WTC11 (cell line): ENCODE results near the gene HLCS. TPM values are rescaled to one million over a fixed set of nuclear protein-coding genes. Genes with fewer than 3 reads are reported as not detected.
A peak's percentile ranks its signal among the peaks of the same experiment; 100 is the strongest.

Experiments used
- ATAC-seq: fragments of 200-7000 bp; cut with Tn5 transposase; 2 replicates; pipeline ENCODE4 v1.10.0; 2021; ENCODE audit warnings: mild to moderate bottlenecking, moderate library complexity
- CTCF ChIA-PET: fragments of 300-600 bp; sonication (Branson Sonifier 250); formaldehyde crosslinking; loops from one replicate; lab custom pipeline; 2021; ENCODE audit warnings: antibody characterized with exemption; lab: Charles Lee
- POLR2A ChIA-PET: fragments of 350-600 bp; sonication (Branson Sonifier 250); formaldehyde crosslinking; loops from one replicate; lab custom pipeline; 2021; ENCODE audit warnings: antibody characterized with exemption; lab: Charles Lee
- DNase-seq: peaks from one replicate; pipeline ENCODE4 v3.0.0; 2021; ENCODE audit warnings: low spot score
- H3K27ac Mint-ChIP-seq: 2 replicates; pipeline ENCODE4 v1.8.0; 2021; ENCODE audit warnings: mixed read lengths
- H3K27me3 Mint-ChIP-seq: 2 replicates; pipeline ENCODE4 v1.8.0; 2021; ENCODE audit warnings: low read depth, mild to moderate bottlenecking, moderate library complexity, mixed read lengths
- H3K36me3 Mint-ChIP-seq: 2 replicates; pipeline ENCODE4 v1.8.0; 2021; ENCODE audit warnings: mixed read lengths
- H3K4me1 Mint-ChIP-seq: 2 replicates; pipeline ENCODE4 v1.8.0; 2022; ENCODE audit warnings: mixed read lengths
- H3K4me3 Mint-ChIP-seq: 2 replicates; pipeline ENCODE4 v1.8.0; 2021; ENCODE audit warnings: mild to moderate bottlenecking, moderate library complexity, mixed read lengths
- H3K9me3 Mint-ChIP-seq: 2 replicates; pipeline ENCODE4 v1.8.0; 2021; ENCODE audit warnings: mixed read lengths
- EMX1 ChIP-seq: fragments of 250-450 bp; sonication (Bioruptor Pico); IDR thresholded peaks from 2 replicates; pipeline ENCODE4 v1.8.0; 2021; ENCODE audit warnings: mild to moderate bottlenecking
- ETV6 ChIP-seq: sonication (generic); formaldehyde crosslinking; IDR thresholded peaks from 2 replicates; pipeline ENCODE4 v1.8.1; 2022; ENCODE audit warnings: mild to moderate bottlenecking, missing genetic modification reagents
- IRF2 ChIP-seq: sonication (generic); formaldehyde crosslinking; IDR thresholded peaks from 2 replicates; pipeline ENCODE4 v1.8.0; 2022; ENCODE audit warnings: low read depth, missing genetic modification reagents, borderline replicate concordance
- NFE2L1 ChIP-seq: sonication (generic); formaldehyde crosslinking; IDR thresholded peaks from 2 replicates; pipeline ENCODE4 v1.8.1; 2023; ENCODE audit warnings: missing genetic modification reagents
- SMAD4 ChIP-seq: sonication (generic); formaldehyde crosslinking; IDR thresholded peaks from 2 replicates; pipeline ENCODE4 v1.8.0; 2022; ENCODE audit warnings: mild to moderate bottlenecking, missing genetic modification reagents
- SP1 ChIP-seq: sonication (generic); formaldehyde crosslinking; conservative IDR thresholded peaks from 2 replicates; pipeline ENCODE4 v1.8.1; 2022; ENCODE audit warnings: missing genetic modification reagents
- ZNF121 ChIP-seq: sonication (generic); formaldehyde crosslinking; IDR thresholded peaks from 2 replicates; pipeline ENCODE4 v1.8.0; 2023; ENCODE audit warnings: missing genetic modification reagents
- ZNF232 ChIP-seq: sonication (generic); formaldehyde crosslinking; IDR thresholded peaks from 2 replicates; pipeline ENCODE4 v1.8.0; 2022; ENCODE audit warnings: mild to moderate bottlenecking, missing genetic modification reagents
- ZNF416 ChIP-seq: fragments of 250-450 bp; sonication (Bioruptor Pico); IDR thresholded peaks from 2 replicates; pipeline ENCODE4 v1.9.0; 2021; ENCODE audit warnings: mild to moderate bottlenecking, inconsistent platforms
- ZNF423 ChIP-seq: fragments of 250-450 bp; sonication (Bioruptor Pico); IDR thresholded peaks from 2 replicates; pipeline ENCODE4 v2.1.2; 2022; ENCODE audit warnings: mild to moderate bottlenecking, moderate library complexity
- total RNA-seq: library from RNA; stranded (reverse); gene quantifications from 3 replicates; pipeline ENCODE4 v1.2.3, GENCODE V29; 2021
- TF ChIP-seq, protein P1 (sequence below): sonication (generic); formaldehyde crosslinking; IDR thresholded peaks from 2 replicates; pipeline ENCODE4 v1.8.1; 2023; ENCODE audit warnings: mild to moderate bottlenecking, moderate library complexity, missing genetic modification reagents
- TF ChIP-seq, protein P2 (sequence below): fragments of 250-450 bp; sonication (Bioruptor Pico); conservative IDR thresholded peaks from 2 replicates; pipeline ENCODE4 v1.9.0; 2021; ENCODE audit warnings: mild to moderate bottlenecking
- TF ChIP-seq, protein P3 (sequence below): fragments of 250-450 bp; sonication (Bioruptor Pico); IDR thresholded peaks from 2 replicates; pipeline ENCODE4 v1.9.0; 2021; ENCODE audit warnings: mild to moderate bottlenecking
- TF ChIP-seq, protein P4 (sequence below): sonication (generic); formaldehyde crosslinking; conservative IDR thresholded peaks from 2 replicates; pipeline ENCODE4 v1.8.1; 2023; ENCODE audit warnings: mild to moderate bottlenecking, low read depth, missing genetic modification reagents, moderate library complexity

The HLCS gene
- total RNA-seq, 1 experiment from 2014 or later: 9.3 TPM

DNA sequence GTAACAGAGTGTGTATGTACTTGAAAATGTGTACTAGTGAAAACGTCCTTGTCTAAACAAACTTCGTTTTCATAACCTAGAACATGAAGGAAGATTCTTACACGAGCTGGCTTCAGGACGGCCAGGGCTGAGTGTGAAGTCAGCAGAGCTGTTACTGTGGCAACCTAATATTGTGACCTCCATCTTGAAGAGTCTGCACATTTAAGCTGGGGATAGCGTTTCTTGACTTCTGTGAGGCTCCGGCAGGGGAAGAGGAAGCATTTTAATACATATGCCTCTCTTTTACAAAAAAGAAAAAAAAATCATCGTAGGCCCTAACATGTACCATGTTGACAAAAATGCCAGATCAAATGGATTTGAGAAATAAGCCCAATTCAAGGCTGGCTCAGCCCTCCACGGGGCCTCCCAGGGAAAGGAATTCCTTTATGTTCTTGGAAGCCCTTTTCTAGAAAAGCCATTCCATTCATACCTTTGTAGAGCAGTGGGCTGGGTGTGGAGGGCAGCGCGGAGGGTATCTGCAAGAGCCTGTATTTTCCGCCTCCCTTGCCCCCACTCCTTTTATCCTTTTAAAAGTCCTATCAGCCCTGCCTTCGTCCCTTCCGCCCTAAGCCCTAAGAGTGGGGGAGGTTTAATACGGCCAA, 216.4 kb downstream of the HLCS start:
- no peak for TF ChIP-seq ETV6
- H3K27ac Mint-ChIP-seq: peak overlapping the region; percentile 99
- peak; percentile 80 for ATAC-seq
- H3K27me3 Mint-ChIP-seq: peaks cover 37% of the 10 kb centered on the region
- peaks cover 57% of the 10 kb centered on the region for H3K4me1 Mint-ChIP-seq
- H3K4me3 Mint-ChIP-seq: peak overlapping the region; percentile 46
- no peaks in the 10 kb centered on the region for H3K9me3 Mint-ChIP-seq
- ChIA-PET POLR2A (no interaction called here), CTCF (interaction anchor here (0.7 to 1.7 kb wide), 6 partner anchors 8 to 227 kb away, joined by 3 to 8 read pairs (median 5); no protein-coding TSS in a partner anchor)
- H3K36me3 Mint-ChIP-seq: no peaks in the 10 kb centered on the region
- peak; percentile 79 for DNase-seq

DNA sequence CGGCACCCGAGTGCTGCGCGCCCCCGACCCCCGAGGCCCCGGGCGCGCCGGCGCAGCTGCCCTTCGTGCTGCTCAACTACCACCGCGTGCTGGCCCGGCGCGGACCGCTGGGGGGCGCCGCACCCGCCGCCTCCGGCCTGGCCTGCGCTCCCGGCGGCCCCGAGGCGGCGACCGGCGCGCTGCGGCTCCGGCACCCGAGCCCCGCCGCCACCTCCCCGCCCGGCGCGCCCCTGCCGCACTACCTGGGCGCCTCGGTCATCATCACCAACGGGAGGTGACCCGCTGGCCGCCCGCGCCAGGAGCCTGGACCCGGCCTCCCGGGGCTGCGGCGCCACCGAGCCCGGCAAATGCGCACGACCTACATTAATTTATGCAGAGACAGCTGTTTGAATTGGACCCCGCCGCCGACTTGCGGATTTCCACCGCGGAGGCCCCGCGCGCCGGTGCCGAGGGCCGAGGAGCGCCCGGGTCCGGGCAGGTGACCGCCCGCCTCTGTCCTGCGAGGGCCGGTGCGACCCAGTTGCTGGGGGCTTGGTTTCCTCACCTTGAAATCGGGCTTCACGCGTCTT, 218.6 kb downstream of the HLCS start:
- DNase-seq (peak; percentile 82), ATAC-seq (peak; percentile 61)
- ChIA-PET CTCF (interaction anchor here (0.5 to 3.3 kb wide), 17 partner anchors 10 to 841 kb away, joined by 3 to 31 read pairs (median 4); no protein-coding TSS in a partner anchor), POLR2A (no interaction called here)
- no peak overlapping the region for H3K27ac Mint-ChIP-seq
- peaks cover 52% of the 10 kb centered on the region for H3K4me1 Mint-ChIP-seq
- peak overlapping the region; percentile 70 for H3K4me3 Mint-ChIP-seq
- no peaks in the 10 kb centered on the region for H3K36me3 Mint-ChIP-seq
- TF ChIP-seq, protein P1, sequence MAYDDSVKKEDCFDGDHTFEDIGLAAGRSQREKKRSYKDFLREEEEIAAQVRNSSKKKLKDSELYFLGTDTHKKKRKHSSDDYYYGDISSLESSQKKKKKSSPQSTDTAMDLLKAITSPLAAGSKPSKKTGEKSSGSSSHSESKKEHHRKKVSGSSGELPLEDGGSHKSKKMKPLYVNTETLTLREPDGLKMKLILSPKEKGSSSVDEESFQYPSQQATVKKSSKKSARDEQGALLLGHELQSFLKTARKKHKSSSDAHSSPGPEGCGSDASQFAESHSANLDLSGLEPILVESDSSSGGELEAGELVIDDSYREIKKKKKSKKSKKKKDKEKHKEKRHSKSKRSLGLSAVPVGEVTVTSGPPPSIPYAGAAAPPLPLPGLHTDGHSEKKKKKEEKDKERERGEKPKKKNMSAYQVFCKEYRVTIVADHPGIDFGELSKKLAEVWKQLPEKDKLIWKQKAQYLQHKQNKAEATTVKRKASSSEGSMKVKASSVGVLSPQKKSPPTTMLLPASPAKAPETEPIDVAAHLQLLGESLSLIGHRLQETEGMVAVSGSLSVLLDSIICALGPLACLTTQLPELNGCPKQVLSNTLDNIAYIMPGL: peak; percentile 53; the same call in 1 of the 2 replicates
- TF ChIP-seq ZNF423 (CRISPR knock-in tag) (peak; percentile 13; the same call in 1 of the 2 replicates), SP1 (CRISPR knock-in tag) (peak; percentile 56; the same call in 1 of the 2 replicates)
- TF ChIP-seq, protein P2, sequence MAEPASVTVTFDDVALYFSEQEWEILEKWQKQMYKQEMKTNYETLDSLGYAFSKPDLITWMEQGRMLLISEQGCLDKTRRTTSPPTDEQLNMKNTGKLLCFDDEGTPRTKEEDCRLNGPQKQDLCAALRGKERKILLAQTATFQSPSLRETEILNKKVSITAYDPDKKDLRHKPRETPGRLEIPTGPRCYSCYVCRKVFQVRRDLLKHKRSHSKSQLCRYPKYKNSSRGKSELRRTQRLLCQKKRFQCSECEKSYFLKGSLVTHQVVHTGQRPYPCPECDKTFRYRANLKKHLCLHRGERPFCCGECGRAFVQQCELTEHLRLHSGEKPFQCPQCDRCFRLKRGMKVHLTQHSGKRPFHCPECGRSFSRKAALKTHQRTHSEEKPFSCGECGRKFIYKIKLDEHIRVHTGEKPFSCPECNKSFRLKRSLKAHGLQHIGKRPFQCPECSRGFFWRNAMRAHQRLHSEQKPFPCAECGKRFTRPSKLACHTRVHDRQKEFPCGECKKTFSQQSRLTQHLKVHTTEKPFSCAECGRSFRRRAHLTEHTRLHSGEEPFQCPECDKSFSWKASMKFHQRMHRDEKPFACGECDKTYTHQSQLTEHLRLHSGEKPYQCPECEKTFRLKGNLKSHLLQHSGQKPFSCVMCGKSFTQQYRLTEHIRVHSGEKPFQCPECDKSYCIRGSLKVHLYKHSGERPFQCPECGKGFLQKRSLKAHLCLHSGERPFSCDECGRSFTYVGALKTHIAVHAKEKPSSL (CRISPR knock-in tag): no peak
- H3K9me3 Mint-ChIP-seq: no peaks in the 10 kb centered on the region
- peaks cover 37% of the 10 kb centered on the region for H3K27me3 Mint-ChIP-seq

DNA sequence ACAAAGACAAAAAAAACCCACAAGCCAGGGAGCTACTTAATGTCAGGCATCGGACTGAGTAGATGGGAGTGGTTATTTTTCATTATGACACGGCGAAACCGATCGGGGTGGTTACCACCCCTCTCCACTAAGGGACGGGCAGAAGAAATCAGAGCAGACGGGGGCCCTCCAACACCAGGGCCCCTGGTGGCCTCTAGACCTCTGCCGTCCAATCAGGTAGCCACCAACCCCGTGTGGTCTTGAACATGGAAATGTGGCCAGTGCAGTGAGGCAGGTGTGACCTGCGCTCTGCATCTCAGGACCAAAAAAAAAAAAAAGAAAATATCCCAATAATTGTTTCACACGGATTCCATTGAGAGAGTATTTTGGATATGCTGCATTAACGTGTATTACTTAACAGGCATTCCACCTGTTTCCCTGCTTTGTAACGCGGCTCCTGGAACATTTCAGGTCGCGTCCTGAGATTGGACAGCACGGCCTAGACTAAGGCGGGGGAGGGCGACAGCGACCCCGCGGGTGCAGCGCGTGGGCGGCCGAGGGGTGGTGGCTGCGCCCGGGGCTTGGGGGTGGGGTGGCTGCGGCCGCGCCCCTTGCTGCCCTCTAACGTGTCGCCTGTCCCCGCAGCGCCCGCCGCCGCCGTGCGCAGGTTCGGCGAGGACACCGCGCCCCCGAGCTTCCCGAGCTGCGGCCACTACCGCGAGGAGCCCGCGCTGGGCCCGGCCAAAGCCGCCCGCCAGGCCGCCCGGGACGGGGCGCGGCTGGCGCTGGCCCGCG, 219.2 kb downstream of the HLCS start:
- peaks cover 47% of the 10 kb centered on the region for H3K4me1 Mint-ChIP-seq
- DNase-seq (peak; percentile 28), ATAC-seq (peak; percentile 12)
- H3K27ac Mint-ChIP-seq: no peak overlapping the region
- TF ChIP-seq, protein P3, sequence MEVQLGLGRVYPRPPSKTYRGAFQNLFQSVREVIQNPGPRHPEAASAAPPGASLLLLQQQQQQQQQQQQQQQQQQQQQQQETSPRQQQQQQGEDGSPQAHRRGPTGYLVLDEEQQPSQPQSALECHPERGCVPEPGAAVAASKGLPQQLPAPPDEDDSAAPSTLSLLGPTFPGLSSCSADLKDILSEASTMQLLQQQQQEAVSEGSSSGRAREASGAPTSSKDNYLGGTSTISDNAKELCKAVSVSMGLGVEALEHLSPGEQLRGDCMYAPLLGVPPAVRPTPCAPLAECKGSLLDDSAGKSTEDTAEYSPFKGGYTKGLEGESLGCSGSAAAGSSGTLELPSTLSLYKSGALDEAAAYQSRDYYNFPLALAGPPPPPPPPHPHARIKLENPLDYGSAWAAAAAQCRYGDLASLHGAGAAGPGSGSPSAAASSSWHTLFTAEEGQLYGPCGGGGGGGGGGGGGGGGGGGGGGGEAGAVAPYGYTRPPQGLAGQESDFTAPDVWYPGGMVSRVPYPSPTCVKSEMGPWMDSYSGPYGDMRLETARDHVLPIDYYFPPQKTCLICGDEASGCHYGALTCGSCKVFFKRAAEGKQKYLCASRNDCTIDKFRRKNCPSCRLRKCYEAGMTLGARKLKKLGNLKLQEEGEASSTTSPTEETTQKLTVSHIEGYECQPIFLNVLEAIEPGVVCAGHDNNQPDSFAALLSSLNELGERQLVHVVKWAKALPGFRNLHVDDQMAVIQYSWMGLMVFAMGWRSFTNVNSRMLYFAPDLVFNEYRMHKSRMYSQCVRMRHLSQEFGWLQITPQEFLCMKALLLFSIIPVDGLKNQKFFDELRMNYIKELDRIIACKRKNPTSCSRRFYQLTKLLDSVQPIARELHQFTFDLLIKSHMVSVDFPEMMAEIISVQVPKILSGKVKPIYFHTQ (CRISPR knock-in tag): no peak
- no peak for TF ChIP-seq NFE2L1 (CRISPR knock-in tag)
- no peak for TF ChIP-seq EMX1
- no peak for TF ChIP-seq SMAD4
- no peak for TF ChIP-seq ZNF416 (CRISPR knock-in tag)
- TF ChIP-seq, protein P4, sequence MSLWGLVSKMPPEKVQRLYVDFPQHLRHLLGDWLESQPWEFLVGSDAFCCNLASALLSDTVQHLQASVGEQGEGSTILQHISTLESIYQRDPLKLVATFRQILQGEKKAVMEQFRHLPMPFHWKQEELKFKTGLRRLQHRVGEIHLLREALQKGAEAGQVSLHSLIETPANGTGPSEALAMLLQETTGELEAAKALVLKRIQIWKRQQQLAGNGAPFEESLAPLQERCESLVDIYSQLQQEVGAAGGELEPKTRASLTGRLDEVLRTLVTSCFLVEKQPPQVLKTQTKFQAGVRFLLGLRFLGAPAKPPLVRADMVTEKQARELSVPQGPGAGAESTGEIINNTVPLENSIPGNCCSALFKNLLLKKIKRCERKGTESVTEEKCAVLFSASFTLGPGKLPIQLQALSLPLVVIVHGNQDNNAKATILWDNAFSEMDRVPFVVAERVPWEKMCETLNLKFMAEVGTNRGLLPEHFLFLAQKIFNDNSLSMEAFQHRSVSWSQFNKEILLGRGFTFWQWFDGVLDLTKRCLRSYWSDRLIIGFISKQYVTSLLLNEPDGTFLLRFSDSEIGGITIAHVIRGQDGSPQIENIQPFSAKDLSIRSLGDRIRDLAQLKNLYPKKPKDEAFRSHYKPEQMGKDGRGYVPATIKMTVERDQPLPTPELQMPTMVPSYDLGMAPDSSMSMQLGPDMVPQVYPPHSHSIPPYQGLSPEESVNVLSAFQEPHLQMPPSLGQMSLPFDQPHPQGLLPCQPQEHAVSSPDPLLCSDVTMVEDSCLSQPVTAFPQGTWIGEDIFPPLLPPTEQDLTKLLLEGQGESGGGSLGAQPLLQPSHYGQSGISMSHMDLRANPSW (CRISPR knock-in tag): no peak
- no peak for TF ChIP-seq IRF2 (CRISPR knock-in tag)
- peak; percentile 93 for TF ChIP-seq ZNF121 (CRISPR knock-in tag)
- TF ChIP-seq ZNF232 (CRISPR knock-in tag): no peak
- H3K36me3 Mint-ChIP-seq: no peaks in the 10 kb centered on the region
- CTCF ChIA-PET: interaction anchor here (0.5 to 3.3 kb wide), 17 partner anchors 11 to 840 kb away, joined by 3 to 31 read pairs (median 4); no protein-coding TSS in a partner anchor
- H3K27me3 Mint-ChIP-seq: peaks cover 37% of the 10 kb centered on the region
- H3K9me3 Mint-ChIP-seq: no peaks in the 10 kb centered on the region
- H3K4me3 Mint-ChIP-seq: peak overlapping the region; percentile 81
- POLR2A ChIA-PET: no interaction called here
